GM21529 (cell line): ENCODE measurements around the gene FSTL4.

Experiments used
- ATAC-seq: cut with Tn5 transposase; IDR thresholded peaks from one replicate; pipeline ENCODE4 v1.9.1; 2021; ENCODE audit not compliant: unreplicated experiment

FSTL4 gene

GRCh38 chr5:133520991-133521706, 91.2 kb downstream of the FSTL4 start:
- ATAC-seq, result no peak

- ATAC-seq, result no peak
These were observed 92.3 kb downstream of the FSTL4 start for GRCh38 chr5:133520062-133520461.

- ATAC-seq, result no peak
These were observed 93.2 kb downstream of the FSTL4 start for GRCh38 chr5:133519191-133519590.

GRCh38 chr5:133514456-133514855, 97.9 kb downstream of the FSTL4 start:
- ATAC-seq, result no peak

- no peak for ATAC-seq
These were observed 99.4 kb downstream of the FSTL4 start for GRCh38 chr5:133512896-133513295.

- no peak for ATAC-seq
These were observed 100.6 kb downstream of the FSTL4 start for GRCh38 chr5:133511653-133512235.

GRCh38 chr5:133510634-133511262, 101.6 kb downstream of the FSTL4 start:
- ATAC-seq, result no peak

- ATAC-seq, result no peak
These were observed 102.6 kb downstream of the FSTL4 start for GRCh38 chr5:133509742-133510079.

GRCh38 chr5:133508845-133509741, 103.2 kb downstream of the FSTL4 start:
- ATAC-seq, result no peak

GRCh38 chr5:133508331-133508730, 104.0 kb downstream of the FSTL4 start:
- ATAC-seq, result no peak

- no peak for ATAC-seq
These were observed 106.2 kb downstream of the FSTL4 start for GRCh38 chr5:133506181-133506580.

- ATAC-seq, result no peak
These were observed 108.8 kb downstream of the FSTL4 start for GRCh38 chr5:133503511-133503910.

GRCh38 chr5:133499895-133500294, 112.4 kb downstream of the FSTL4 start:
- ATAC-seq, result no peak

GRCh38 chr5:133497608-133498348, 114.6 kb downstream of the FSTL4 start:
- no peak for ATAC-seq

GRCh38 chr5:133496631-133497030, 115.7 kb downstream of the FSTL4 start:
- ATAC-seq, result no peak

GRCh38 chr5:133494923-133495246, 117.5 kb downstream of the FSTL4 start:
- ATAC-seq, result no peak

- ATAC-seq, result no peak
These were observed 118.0 kb downstream of the FSTL4 start for GRCh38 chr5:133494232-133494922.

GRCh38 chr5:133489632-133490031, 122.7 kb downstream of the FSTL4 start:
- no peak for ATAC-seq

- no peak for ATAC-seq
These were observed 125.2 kb downstream of the FSTL4 start for GRCh38 chr5:133487093-133487492.

GRCh38 chr5:133485468-133485867, 126.9 kb downstream of the FSTL4 start:
- no peak for ATAC-seq
